Smooth muscle cell (in vitro differentiated cells): ENCODE data around the gene HIPK1. TPM values are rescaled to one million over a fixed set of nuclear protein-coding genes. Genes with fewer than 3 reads are reported as not detected.

Experiments
- DNase-seq: peaks from one replicate; lab custom pipeline; 2025; ENCODE audit not compliant: unreplicated experiment; lab: John Stamatoyannopoulos, UW
- H2AFZ ChIP-seq: fragments of 200-600 bp; sonication (generic); 2 replicates; pipeline ENCODE4 v1.6.0; 2016; ENCODE audit warnings: antibody characterized with exemption, low read depth, mild to moderate bottlenecking
- H3F3A ChIP-seq: fragments of 200-600 bp; sonication (generic); 2 replicates; pipeline ENCODE4 v1.6.0; 2017; ENCODE audit warnings: antibody characterized with exemption, low read depth
- H3K27ac ChIP-seq: fragments of 200-600 bp; sonication (generic); 2 replicates; pipeline ENCODE4 v1.5.1; 2016; ENCODE audit warnings: low read depth, mild to moderate bottlenecking
- H3K27me3 ChIP-seq: fragments of 200-600 bp; sonication (generic); 2 replicates; pipeline ENCODE4 v1.6.1; 2016; ENCODE audit warnings: low read depth, mild to moderate bottlenecking
- H3K36me3 ChIP-seq: fragments of 200-600 bp; sonication (generic); 2 replicates; pipeline ENCODE4 v1.5.1; 2016; ENCODE audit warnings: low read depth
- H3K4me1 ChIP-seq: fragments of 200-600 bp; sonication (generic); 2 replicates; pipeline ENCODE4 v1.5.1; 2016; ENCODE audit warnings: low read depth
- H3K4me2 ChIP-seq: fragments of 200-600 bp; sonication (generic); 2 replicates; pipeline ENCODE4 v1.6.0; 2016; ENCODE audit warnings: mild to moderate bottlenecking
- H3K4me3 ChIP-seq: fragments of 200-600 bp; sonication (generic); 2 replicates; pipeline ENCODE4 v1.5.1; 2016; ENCODE audit warnings: mild to moderate bottlenecking
- H3K79me2 ChIP-seq: fragments of 200-600 bp; sonication (generic); 2 replicates; pipeline ENCODE4 v1.6.0; 2016; ENCODE audit warnings: low read depth, mild to moderate bottlenecking
- H3K9ac ChIP-seq: fragments of 200-600 bp; sonication (generic); 2 replicates; pipeline ENCODE4 v1.6.0; 2016; ENCODE audit warnings: low read depth
- H3K9me3 ChIP-seq: fragments of 200-600 bp; sonication (generic); replicated peaks from 2 replicates; pipeline ENCODE4 v1.5.1; 2016; ENCODE audit warnings: low read depth
- H4K20me1 ChIP-seq: fragments of 200-600 bp; sonication (generic); 2 replicates; pipeline ENCODE4 v1.6.0; 2016; ENCODE audit warnings: low read depth
- WGBS: methylation state at CpG from one replicate; pipeline ENCODE4 v1.1.7; 2016; ENCODE audit warnings: low lambda C conversion rate; 5-methylcytosine and 5-hydroxymethylcytosine counted together
- polyA plus RNA-seq: library from polyadenylated mRNA; unstranded; fragments of >200 nt; fragmentation: Nextera tagmentation; extraction: Ambion mirVana; gene quantifications from 2 replicates; pipeline ENCODE4 v1.2.1, GENCODE V29; 2016
- total RNA-seq: library from RNA; depleted of rRNA; stranded (reverse); fragments of >200 nt; gene quantifications from 2 replicates; pipeline ENCODE4 v1.2.3, GENCODE V29; 2014
- TF ChIP-seq, protein P1 (sequence below): fragments of 200-600 bp; sonication (generic); IDR thresholded peaks from 2 replicates; pipeline ENCODE4 v1.5.1; 2017; ENCODE audit warnings: borderline replicate concordance, mild to moderate bottlenecking, antibody characterized with exemption; ENCODE audit not compliant: insufficient read depth, poor library complexity, severe bottlenecking

Gene HIPK1
- total and polyA plus RNA-seq, 2 experiments from 2014 or later = 12.0 to 34.2 TPM

DNA sequence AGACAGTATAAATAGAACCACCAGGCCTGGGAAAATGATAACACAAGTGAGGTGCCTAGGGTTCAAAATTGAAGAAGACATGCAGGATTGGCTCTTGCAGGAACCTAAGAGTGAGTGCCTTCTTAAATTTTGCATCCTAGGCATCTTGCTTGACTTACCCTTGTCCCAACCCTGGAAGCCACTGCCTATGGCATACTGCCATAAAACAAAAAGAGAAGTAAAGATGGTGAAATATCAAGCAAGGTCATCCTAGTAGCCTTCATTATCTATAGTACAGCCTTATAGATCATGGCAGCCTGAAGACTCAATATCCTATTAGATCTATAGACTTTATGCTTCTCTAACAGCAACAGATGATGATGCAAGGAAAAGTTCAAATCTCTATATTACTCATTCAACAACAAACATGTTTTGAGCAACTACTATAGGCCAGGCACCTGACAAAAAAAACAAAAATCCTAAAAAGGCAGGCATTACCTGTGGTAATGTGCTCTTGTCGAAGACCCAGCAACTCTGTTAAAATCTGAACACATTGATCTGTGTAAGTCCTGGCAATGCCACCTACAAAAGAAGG, 30.8 kb upstream of the HIPK1 start:
- Histone ChIP-seq H3K9me3 (no peaks in the 10 kb centered on the region), H3K9ac (no peak overlapping the region), H3K4me1 (no peaks in the 10 kb centered on the region), H3K36me3 (peaks cover 6% of the 10 kb centered on the region), H3F3A (no peaks in the 10 kb centered on the region), H3K4me3 (no peak overlapping the region), H3K4me2 (no peak overlapping the region), H2AFZ (no peak overlapping the region), H3K27me3 (no peaks in the 10 kb centered on the region), H4K20me1 (no peaks in the 10 kb centered on the region), H3K79me2 (no peaks in the 10 kb centered on the region), H3K27ac (no peak overlapping the region)
- 100% methylated on average over 1 of the region's 1 CpG for WGBS
- DNase-seq = no peak
- TF ChIP-seq, protein P1, sequence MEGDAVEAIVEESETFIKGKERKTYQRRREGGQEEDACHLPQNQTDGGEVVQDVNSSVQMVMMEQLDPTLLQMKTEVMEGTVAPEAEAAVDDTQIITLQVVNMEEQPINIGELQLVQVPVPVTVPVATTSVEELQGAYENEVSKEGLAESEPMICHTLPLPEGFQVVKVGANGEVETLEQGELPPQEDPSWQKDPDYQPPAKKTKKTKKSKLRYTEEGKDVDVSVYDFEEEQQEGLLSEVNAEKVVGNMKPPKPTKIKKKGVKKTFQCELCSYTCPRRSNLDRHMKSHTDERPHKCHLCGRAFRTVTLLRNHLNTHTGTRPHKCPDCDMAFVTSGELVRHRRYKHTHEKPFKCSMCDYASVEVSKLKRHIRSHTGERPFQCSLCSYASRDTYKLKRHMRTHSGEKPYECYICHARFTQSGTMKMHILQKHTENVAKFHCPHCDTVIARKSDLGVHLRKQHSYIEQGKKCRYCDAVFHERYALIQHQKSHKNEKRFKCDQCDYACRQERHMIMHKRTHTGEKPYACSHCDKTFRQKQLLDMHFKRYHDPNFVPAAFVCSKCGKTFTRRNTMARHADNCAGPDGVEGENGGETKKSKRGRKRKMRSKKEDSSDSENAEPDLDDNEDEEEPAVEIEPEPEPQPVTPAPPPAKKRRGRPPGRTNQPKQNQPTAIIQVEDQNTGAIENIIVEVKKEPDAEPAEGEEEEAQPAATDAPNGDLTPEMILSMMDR = no peak

DNA sequence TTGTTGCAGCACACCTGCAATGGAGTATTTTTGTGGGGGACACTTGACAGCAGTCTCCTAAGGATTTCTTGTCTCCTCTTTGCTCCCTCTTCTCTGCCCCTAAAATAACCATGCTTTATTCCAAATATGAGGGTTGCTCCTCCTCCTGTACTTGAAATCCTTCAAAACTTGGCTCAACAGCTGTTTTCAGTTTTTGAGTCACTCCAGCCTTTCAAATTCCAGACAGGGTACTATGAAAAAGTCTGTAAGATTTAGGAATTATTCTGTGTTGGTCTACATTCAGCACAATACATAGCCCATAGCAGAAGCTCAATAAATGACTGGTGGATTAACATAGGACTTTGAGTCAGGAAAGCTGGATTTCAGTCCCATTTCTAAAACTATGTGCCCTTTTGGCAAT, 30.0 kb upstream of the HIPK1 start:
- no peak overlapping the region for H3K9ac ChIP-seq
- no peaks in the 10 kb centered on the region for H3K79me2 ChIP-seq
- TF ChIP-seq, protein P1 = no peak
- no peaks in the 10 kb centered on the region for H3K27me3 ChIP-seq
- H3K4me1 ChIP-seq = peaks cover 4% of the 10 kb centered on the region
- H4K20me1 ChIP-seq = no peaks in the 10 kb centered on the region
- DNase-seq = no peak
- no peak overlapping the region for H2AFZ ChIP-seq
- H3K4me3 ChIP-seq = no peak overlapping the region
- no peaks in the 10 kb centered on the region for H3K9me3 ChIP-seq
- peaks cover 6% of the 10 kb centered on the region for H3K36me3 ChIP-seq
- no peak overlapping the region for H3K4me2 ChIP-seq
- peaks cover under 1% of the 10 kb centered on the region for H3F3A ChIP-seq
- H3K27ac ChIP-seq = no peak overlapping the region

- Histone ChIP-seq H3K36me3 (peaks cover 6% of the 10 kb centered on the region), H3K4me3 (no peak overlapping the region), H3K9me3 (no peaks in the 10 kb centered on the region), H3F3A (peaks cover 4% of the 10 kb centered on the region), H3K27me3 (no peaks in the 10 kb centered on the region), H3K27ac (no peak overlapping the region), H3K79me2 (peaks cover 8% of the 10 kb centered on the region), H3K9ac (no peak overlapping the region), H3K4me1 (peaks cover 7% of the 10 kb centered on the region), H2AFZ (no peak overlapping the region), H3K4me2 (no peak overlapping the region), H4K20me1 (no peaks in the 10 kb centered on the region)
- WGBS = 97% methylated on average over 3 of the region's 3 CpGs
- DNase-seq = no peak
- TF ChIP-seq, protein P1 = no peak
Observed at GRCh38 chr1:113901191-113901590, 27.9 kb upstream of the HIPK1 start.
